Suppressor macrophage (primary cell): ENCODE results near the gene FCMR.

Experiments used
- DNase-seq, 4 experiments: peaks; one replicate each; pipeline ENCODE4 v3.0.0-alpha.2; 2020 to 2022
- total RNA-seq, 17 experiments: gene quantifications; one replicate each; lab custom pipeline; 2026; ENCODE audit warnings: mixed read lengths in 6 of 17, inconsistent platforms in 3 of 17; lab: John Stamatoyannopoulos, UW

The FCMR gene
- 35.6 to 253 (median 88.0) reads per million in 17 experiments for total RNA-seq

GRCh38 chr1:206921772-206922265 lies at the start of gene FCMR:
FCMR (minus strand) TSS chr1:206921941; CDS start chr1:206921854, 87 bp downstream.
- peak; percentile 84 to 95 (median 89) for DNase-seq

GRCh38 chr1:206971029-206971655 lies 49.4 kb upstream of the FCMR start:
- DNase-seq: peak; percentile 56 to 81 (median 70)

- DNase-seq: peak; percentile 50 to 71 (median 60)
Measured at GRCh38 chr1:206970446-206970845, 48.7 kb upstream of the FCMR start, which contains the start of gene FCAMR. FCAMR (minus strand) TSS chr1:206970460; CDS start chr1:206970125, 335 bp downstream.

- DNase-seq: peak; percentile 72 to 79 (median 78)
Measured at GRCh38 chr1:206969090-206969489, 47.3 kb upstream of the FCMR start.

- DNase-seq: peak; percentile 68 to 91 (median 84)
Measured at GRCh38 chr1:206967096-206967849, 45.5 kb upstream of the FCMR start.

- DNase-seq: no peak
Measured at GRCh38 chr1:206965781-206966180, 44.0 kb upstream of the FCMR start.

- DNase-seq: no peak
Measured at GRCh38 chr1:206963740-206964139, 42.0 kb upstream of the FCMR start.

- DNase-seq: no peak
Measured at GRCh38 chr1:206963119-206963712, 41.5 kb upstream of the FCMR start.

GRCh38 chr1:206962272-206962671 lies 40.5 kb upstream of the FCMR start:
- peak; percentile 46 to 74 (median 66) for DNase-seq

GRCh38 chr1:206961668-206962067 lies 39.9 kb upstream of the FCMR start:
- DNase-seq: no peak

GRCh38 chr1:206960676-206961386 lies 39.1 kb upstream of the FCMR start:
- DNase-seq: no peak

- no peak for DNase-seq
Measured at GRCh38 chr1:206958144-206958543, 36.4 kb upstream of the FCMR start.

- no peak for DNase-seq
Measured at GRCh38 chr1:206957639-206958038, 35.9 kb upstream of the FCMR start.

GRCh38 chr1:206955476-206956451 lies 34.0 kb upstream of the FCMR start:
- DNase-seq: peak in 3 of 4 experiments; percentile 50 to 84 (median 76)

GRCh38 chr1:206954459-206955342 lies 33.0 kb upstream of the FCMR start:
- DNase-seq: no peak

GRCh38 chr1:206953626-206954025 lies 31.9 kb upstream of the FCMR start:
- peak in 2 of 4 experiments; percentile 11 to 15 for DNase-seq

- no peak for DNase-seq
Measured at GRCh38 chr1:206953126-206953525, 31.4 kb upstream of the FCMR start.

- peak; percentile 88 to 95 (median 90) for DNase-seq
Measured at GRCh38 chr1:206952171-206952570, 30.4 kb upstream of the FCMR start.

GRCh38 chr1:206951318-206952100 lies 29.8 kb upstream of the FCMR start:
- DNase-seq: peak in 2 of 4 experiments; percentile 19 to 31
